ENCODE results near the gene MPHOSPH8.
"Not testable (repeated sequence)": the region's sequence is repeated elsewhere in the genome, so short reads cannot be mapped to it uniquely, and the experiment has no call there.

Gene MPHOSPH8

DNA sequence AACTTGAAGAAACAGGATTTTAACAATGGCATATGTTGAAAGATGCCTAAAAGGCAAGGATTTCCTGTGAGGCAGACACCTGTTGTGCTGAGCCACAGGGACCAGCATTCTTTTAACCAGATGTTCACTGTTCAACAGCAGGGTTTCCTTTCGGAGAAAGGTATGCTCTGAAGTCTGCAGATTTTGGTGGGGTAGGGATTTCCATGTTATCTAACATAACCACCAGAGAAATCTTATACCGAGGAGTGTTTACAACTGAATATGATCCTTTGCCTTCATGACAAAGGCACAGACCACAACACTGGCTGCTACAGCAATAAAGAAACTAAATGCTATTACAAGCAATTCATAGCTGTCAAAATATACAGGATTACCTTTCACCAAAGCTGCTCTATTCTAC, 48.1 kb downstream of the MPHOSPH8 start:
- Mint-ChIP-seq H3K27ac (peak overlapping the region; percentile 33), H3K27me3 (no peaks in the 10 kb centered on the region), H3K9me3 (no peaks in the 10 kb centered on the region), H3K4me1 (ENCODE audit: low read depth) (peaks cover 42% of the 10 kb centered on the region), H3K36me3 (ENCODE audit: low read depth) (peaks cover 46% of the 10 kb centered on the region), H3K4me3 (no peak overlapping the region)
- no peak for DNase-seq

DNA sequence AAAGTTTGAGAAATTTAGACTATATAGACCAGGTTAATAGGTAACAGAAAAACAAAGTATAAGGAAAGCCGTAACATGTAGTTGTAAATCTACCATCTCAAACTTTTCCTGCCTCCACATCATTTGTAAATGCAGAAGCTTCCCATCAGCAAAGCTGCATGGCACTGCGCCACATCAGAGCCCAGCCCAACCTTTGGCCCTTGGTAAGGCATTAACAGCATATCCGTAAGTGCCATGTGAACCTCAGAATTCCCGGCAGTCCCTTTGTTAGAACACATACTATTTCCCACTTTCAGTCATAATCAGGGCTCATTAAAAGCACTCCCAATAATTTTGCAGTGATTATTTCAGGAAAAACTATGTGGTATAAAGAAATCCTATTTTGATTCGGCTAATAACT, 51.6 kb downstream of the MPHOSPH8 start:
- peaks cover 29% of the 10 kb centered on the region for H3K36me3 Mint-ChIP-seq (ENCODE audit: low read depth)
- H3K9me3 Mint-ChIP-seq = no peaks in the 10 kb centered on the region
- H3K4me1 Mint-ChIP-seq (ENCODE audit: low read depth) = peaks cover 36% of the 10 kb centered on the region
- no peak for DNase-seq
- H3K27ac Mint-ChIP-seq = no peak overlapping the region
- H3K4me3 Mint-ChIP-seq = no peak overlapping the region
- no peaks in the 10 kb centered on the region for H3K27me3 Mint-ChIP-seq

GRCh38 chr13:19685437-19685836, 52.0 kb downstream of the MPHOSPH8 start:
- Mint-ChIP-seq H3K4me3 (no peak overlapping the region), H3K27me3 (no peaks in the 10 kb centered on the region), H3K4me1 (ENCODE audit: low read depth) (peaks cover 37% of the 10 kb centered on the region), H3K9me3 (no peaks in the 10 kb centered on the region), H3K36me3 (ENCODE audit: low read depth) (peaks cover 32% of the 10 kb centered on the region), H3K27ac (no peak overlapping the region)
- DNase-seq = no peak

DNA sequence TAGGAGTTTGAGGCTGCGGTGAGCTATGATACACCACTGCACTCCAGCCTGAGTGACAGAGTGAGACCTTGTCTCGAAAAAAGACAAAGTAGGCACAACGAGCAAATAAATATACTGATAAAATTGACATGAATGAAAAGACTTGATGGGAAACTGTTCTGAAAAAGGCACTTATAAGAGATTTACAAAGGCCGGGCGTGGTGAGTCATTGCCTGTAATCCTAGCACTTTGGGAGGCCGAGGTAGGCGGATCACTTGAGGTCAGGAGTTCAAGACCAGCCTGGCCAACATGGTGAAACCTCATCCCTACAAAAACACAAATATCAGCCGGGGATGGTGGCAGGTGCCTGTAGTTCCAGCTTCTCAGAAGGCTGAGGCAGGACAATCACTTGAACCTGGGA, 58.0 kb downstream of the MPHOSPH8 start:
- not testable (repeated sequence) for H3K27me3 Mint-ChIP-seq, H3K4me3 Mint-ChIP-seq, H3K9me3 Mint-ChIP-seq, DNase-seq
- Mint-ChIP-seq H3K4me1 (ENCODE audit: low read depth) (peaks cover 25% of the 10 kb centered on the region), H3K36me3 (ENCODE audit: low read depth) (peaks cover 45% of the 10 kb centered on the region), H3K27ac (peak overlapping the region; percentile 32)

DNA sequence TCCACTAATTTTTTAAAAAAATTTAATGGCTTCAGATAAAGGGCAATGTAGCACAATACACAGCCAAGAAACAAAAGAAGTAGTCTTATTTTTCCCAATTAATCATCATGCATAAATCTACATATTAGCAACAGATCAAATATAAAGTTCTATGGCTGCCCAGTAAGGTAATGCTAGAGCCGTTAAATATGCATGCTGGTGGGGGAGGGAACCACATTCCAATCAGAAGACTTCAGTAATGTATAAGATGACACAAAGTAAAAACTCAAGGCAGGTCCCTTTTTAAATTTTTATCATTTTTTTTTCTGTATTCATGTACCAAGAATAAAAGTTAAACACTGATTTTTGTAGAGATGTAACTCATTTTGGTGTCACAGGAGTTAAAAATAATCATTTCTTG, 62.0 kb downstream of the MPHOSPH8 start:
- no peaks in the 10 kb centered on the region for H3K27me3 Mint-ChIP-seq
- no peak overlapping the region for H3K4me3 Mint-ChIP-seq
- no peaks in the 10 kb centered on the region for H3K9me3 Mint-ChIP-seq
- no peak overlapping the region for H3K27ac Mint-ChIP-seq
- H3K4me1 Mint-ChIP-seq (ENCODE audit: low read depth) = peaks cover 33% of the 10 kb centered on the region
- H3K36me3 Mint-ChIP-seq (ENCODE audit: low read depth) = peaks cover 62% of the 10 kb centered on the region
- no peak for DNase-seq

GRCh38 chr13:19695829-19696228, 62.4 kb downstream of the MPHOSPH8 start:
- no peak for DNase-seq
- H3K4me1 Mint-ChIP-seq (ENCODE audit: low read depth) = peaks cover 31% of the 10 kb centered on the region
- H3K9me3 Mint-ChIP-seq = no peaks in the 10 kb centered on the region
- H3K27me3 Mint-ChIP-seq = no peaks in the 10 kb centered on the region
- H3K27ac Mint-ChIP-seq = no peak overlapping the region
- no peak overlapping the region for H3K4me3 Mint-ChIP-seq
- H3K36me3 Mint-ChIP-seq (ENCODE audit: low read depth) = peaks cover 60% of the 10 kb centered on the region

DNA sequence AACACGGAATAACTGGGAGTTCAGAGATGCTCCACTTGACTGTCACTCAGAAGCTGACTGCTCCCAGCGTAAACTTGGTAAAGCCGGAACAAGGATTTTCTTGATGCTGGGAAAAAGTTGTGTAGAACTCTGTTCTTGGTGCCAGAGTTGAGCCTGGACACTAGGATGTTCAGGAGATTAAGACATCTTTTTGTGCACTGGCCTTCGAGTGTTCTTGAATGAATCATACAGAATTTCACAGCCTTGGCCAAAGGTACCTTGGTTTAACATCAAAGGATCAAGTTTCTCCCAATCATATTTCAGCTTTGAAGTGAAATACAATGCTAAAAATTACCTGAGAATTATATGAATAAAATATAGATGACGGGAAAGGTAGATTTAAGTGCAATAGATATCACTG, 67.5 kb downstream of the MPHOSPH8 start:
- not testable (repeated sequence) for DNase-seq, H3K9me3 Mint-ChIP-seq, H3K27me3 Mint-ChIP-seq, H3K27ac Mint-ChIP-seq, H3K4me3 Mint-ChIP-seq
- peaks cover 57% of the 10 kb centered on the region for H3K36me3 Mint-ChIP-seq (ENCODE audit: low read depth)
- H3K4me1 Mint-ChIP-seq (ENCODE audit: low read depth) = peaks cover 20% of the 10 kb centered on the region

DNA sequence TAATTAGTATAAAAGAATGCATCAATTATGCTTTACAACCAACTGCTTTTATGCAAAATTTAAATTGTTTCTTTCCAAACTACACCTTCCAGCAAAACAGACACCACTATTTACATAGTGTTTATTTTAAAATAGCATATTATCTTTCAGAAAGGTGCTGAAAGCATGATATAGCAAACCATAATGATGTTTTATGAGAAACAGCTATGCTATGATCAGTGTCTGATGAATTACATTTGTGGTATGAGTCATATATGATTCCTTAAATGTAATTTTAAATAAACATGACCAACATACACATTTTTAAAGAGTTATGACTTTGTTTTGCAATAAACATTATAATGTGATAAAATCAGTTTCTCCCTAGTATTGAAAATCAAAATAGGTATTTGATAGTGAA, 68.2 kb downstream of the MPHOSPH8 start:
- H3K4me3 Mint-ChIP-seq, H3K9me3 Mint-ChIP-seq, DNase-seq, H3K27me3 Mint-ChIP-seq: not testable (repeated sequence)
- H3K27ac Mint-ChIP-seq = peak overlapping the region; percentile 52
- peaks cover 19% of the 10 kb centered on the region for H3K4me1 Mint-ChIP-seq (ENCODE audit: low read depth)
- peaks cover 63% of the 10 kb centered on the region for H3K36me3 Mint-ChIP-seq (ENCODE audit: low read depth)

- H3K27me3 Mint-ChIP-seq, H3K4me3 Mint-ChIP-seq, H3K27ac Mint-ChIP-seq, H3K9me3 Mint-ChIP-seq, DNase-seq: not testable (repeated sequence)
- peaks cover 14% of the 10 kb centered on the region for H3K4me1 Mint-ChIP-seq (ENCODE audit: low read depth)
- H3K36me3 Mint-ChIP-seq (ENCODE audit: low read depth) = peaks cover 67% of the 10 kb centered on the region
Measured at GRCh38 chr13:19704256-19704655, 70.8 kb downstream of the MPHOSPH8 start.

- H3K9me3 Mint-ChIP-seq, DNase-seq, H3K4me3 Mint-ChIP-seq, H3K27me3 Mint-ChIP-seq, H3K27ac Mint-ChIP-seq: not testable (repeated sequence)
- Mint-ChIP-seq H3K36me3 (ENCODE audit: low read depth) (peaks cover 58% of the 10 kb centered on the region), H3K4me1 (ENCODE audit: low read depth) (peaks cover 30% of the 10 kb centered on the region)
Measured at GRCh38 chr13:19709039-19709438, 75.6 kb downstream of the MPHOSPH8 start.

GRCh38 chr13:19709782-19710181, 76.3 kb downstream of the MPHOSPH8 start:
- H3K27me3 Mint-ChIP-seq, H3K9me3 Mint-ChIP-seq, H3K27ac Mint-ChIP-seq, DNase-seq, H3K4me3 Mint-ChIP-seq: not testable (repeated sequence)
- Mint-ChIP-seq H3K4me1 (ENCODE audit: low read depth) (peaks cover 37% of the 10 kb centered on the region), H3K36me3 (ENCODE audit: low read depth) (peaks cover 61% of the 10 kb centered on the region)

DNA sequence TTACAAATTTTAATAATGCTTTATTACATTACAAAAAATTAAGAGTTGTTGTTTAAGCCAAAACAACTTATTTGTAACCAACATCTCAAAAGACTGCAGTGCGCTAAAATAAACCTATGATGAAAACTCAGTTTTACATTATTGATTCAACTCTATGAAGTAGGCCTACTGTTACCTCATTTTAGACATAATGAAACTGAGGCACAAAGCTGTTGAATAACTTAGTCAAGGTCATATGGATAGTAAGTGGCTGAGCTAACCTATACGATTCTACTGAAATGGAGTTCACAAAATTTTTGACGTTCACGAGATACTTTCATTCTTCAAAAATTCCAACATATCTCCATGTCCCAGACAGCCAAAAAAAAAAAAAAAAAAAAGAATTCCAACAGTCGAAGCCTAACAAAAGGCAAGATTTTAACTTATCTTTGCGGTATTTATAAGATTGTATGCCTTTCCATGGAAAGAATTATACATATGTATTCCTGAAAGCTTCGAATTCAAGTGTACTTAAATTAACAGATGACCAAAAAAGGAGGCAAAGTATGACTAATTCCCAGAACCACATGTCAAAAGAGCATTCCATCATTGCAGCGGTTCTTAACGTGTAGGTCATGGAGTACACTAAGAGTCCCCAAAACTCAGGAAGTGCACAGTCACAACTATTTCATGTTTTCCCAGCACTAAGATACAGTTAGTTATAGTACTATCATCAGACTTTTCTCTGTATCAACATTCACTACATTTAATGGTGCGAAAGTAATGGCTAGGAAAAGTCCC, 79.9 kb downstream of the MPHOSPH8 start:
- Mint-ChIP-seq H3K4me3 (no peak overlapping the region), H3K36me3 (ENCODE audit: low read depth) (peaks cover 68% of the 10 kb centered on the region), H3K27me3 (no peaks in the 10 kb centered on the region), H3K27ac (peak overlapping the region; percentile 87), H3K9me3 (no peaks in the 10 kb centered on the region), H3K4me1 (ENCODE audit: low read depth) (peaks cover 38% of the 10 kb centered on the region)
- DNase-seq = no peak

GRCh38 chr13:19720039-19720438, 86.6 kb downstream of the MPHOSPH8 start:
- DNase-seq = no peak
- no peaks in the 10 kb centered on the region for H3K27me3 Mint-ChIP-seq
- H3K9me3 Mint-ChIP-seq = no peaks in the 10 kb centered on the region
- peaks cover 11% of the 10 kb centered on the region for H3K4me1 Mint-ChIP-seq (ENCODE audit: low read depth)
- peaks cover 71% of the 10 kb centered on the region for H3K36me3 Mint-ChIP-seq (ENCODE audit: low read depth)
- no peak overlapping the region for H3K27ac Mint-ChIP-seq
- no peak overlapping the region for H3K4me3 Mint-ChIP-seq
